ENCODE data around the gene LONRF3.

The LONRF3 gene

GRCh38 chrX:119040432-119040831 is 66.0 kb downstream of the LONRF3 start:
- DNase-seq: peak; percentile 0

- peak; percentile 65 for DNase-seq
Observed at GRCh38 chrX:119041175-119041574, 66.8 kb downstream of the LONRF3 start.

GRCh38 chrX:119042040-119042439 is 67.6 kb downstream of the LONRF3 start:
- DNase-seq: no peak

- DNase-seq: no peak
Observed at GRCh38 chrX:119042996-119043395, 68.6 kb downstream of the LONRF3 start.

- no peak for DNase-seq
Observed at GRCh38 chrX:119045884-119046283, 71.5 kb downstream of the LONRF3 start.

GRCh38 chrX:119055687-119056086 is 81.3 kb downstream of the LONRF3 start:
- DNase-seq: no peak

GRCh38 chrX:119062750-119063374 is 88.4 kb downstream of the LONRF3 start:
- peak; percentile 7 for DNase-seq

GRCh38 chrX:119063428-119063827 is 89.0 kb downstream of the LONRF3 start:
- no peak for DNase-seq

GRCh38 chrX:119067023-119067739 is 92.8 kb downstream of the LONRF3 start:
- DNase-seq: peak; percentile 48

Measured in fibroblast of skin of back (primary cell).